GM12874 (cell line): ENCODE measurements around the gene LARGE1.

Source experiments
- CTCF ChIP-seq: IDR thresholded peaks from 2 replicates; pipeline ENCODE4 v1.5.1; 2011; ENCODE audit warnings: low read depth, mild to moderate bottlenecking, control low read depth, low read length, moderate library complexity; ENCODE audit not compliant: insufficient read depth

The LARGE1 gene

GRCh38 chr22:33272180-33272579, 648.1 kb downstream of the LARGE1 start:
- TF ChIP-seq CTCF, result no peak

GRCh38 chr22:33271390-33272161, 648.7 kb downstream of the LARGE1 start:
- no peak for TF ChIP-seq CTCF

- TF ChIP-seq CTCF, result no peak
Measured at GRCh38 chr22:33270596-33270995, 649.7 kb downstream of the LARGE1 start.

GRCh38 chr22:33261699-33262098, 658.6 kb downstream of the LARGE1 start:
- TF ChIP-seq CTCF, result no peak

GRCh38 chr22:33260498-33260897, 659.8 kb downstream of the LARGE1 start:
- TF ChIP-seq CTCF, result no peak

GRCh38 chr22:33255791-33256190, 664.5 kb downstream of the LARGE1 start:
- no peak for TF ChIP-seq CTCF

GRCh38 chr22:33248948-33249347, 671.3 kb downstream of the LARGE1 start:
- TF ChIP-seq CTCF, result no peak
